ENCODE data around the gene C1orf87.

C1orf87 gene

DNA sequence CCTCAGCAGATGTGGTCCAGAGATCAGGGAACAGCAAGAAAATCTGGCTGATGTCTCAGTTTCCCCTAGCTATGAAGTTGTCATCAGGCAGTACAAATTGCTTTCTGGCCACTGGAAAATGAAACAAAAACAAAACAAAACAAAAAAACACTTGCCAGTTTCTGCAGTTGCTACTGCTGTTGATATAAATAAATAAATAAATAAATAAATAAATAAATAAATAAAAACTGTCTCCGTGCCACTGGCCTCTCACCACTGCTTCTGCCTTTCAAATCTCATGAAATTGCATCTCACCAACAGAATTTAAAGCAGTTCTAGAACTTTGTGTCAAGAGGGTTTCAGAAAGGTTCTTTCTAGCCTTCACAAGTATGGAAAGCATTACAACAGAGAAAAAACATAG, 62.9 kb downstream of the C1orf87 start (continued):
- no peak for TF ChIP-seq ATF2 (tag by site-specific recombination; IDR thresholded peaks at IDR 0.05; ENCODE audit: low read depth)
- no peak for TF ChIP-seq ZNF791 (tag by site-specific recombination; IDR thresholded peaks at IDR 0.05)
- TF ChIP-seq ZNF558 (tag by site-specific recombination; IDR thresholded peaks at IDR 0.05), result peak; percentile 46; the same call in 1 of the 2 replicates
- no peak for TF ChIP-seq ZNF792 (tag by site-specific recombination; IDR thresholded peaks at IDR 0.05)
- peak; percentile 72 for TF ChIP-seq ZNF664 (tag by site-specific recombination; IDR thresholded peaks at IDR 0.05)
- no peak for TF ChIP-seq ZNF335 (tag by site-specific recombination; conservative IDR thresholded peaks at IDR 0.05)
- TF ChIP-seq OVOL3 (tag by site-specific recombination; IDR thresholded peaks at IDR 0.05), result 0 out of 2 replicates have a peak, but pooled peaks have one; percentile 11
- TF ChIP-seq ZNF529 (tag by site-specific recombination; IDR thresholded peaks at IDR 0.05; ENCODE audit: insufficient replicate concordance), result no peak
- no peak for TF ChIP-seq ZNF677 (tag by site-specific recombination; IDR thresholded peaks at IDR 0.05)
- TF ChIP-seq ZNF555 (tag by site-specific recombination; conservative IDR thresholded peaks at IDR 0.05), result peak; percentile 90
- TF ChIP-seq WT1 (tag by site-specific recombination; IDR thresholded peaks at IDR 0.05), result no peak
- TF ChIP-seq, protein P1, sequence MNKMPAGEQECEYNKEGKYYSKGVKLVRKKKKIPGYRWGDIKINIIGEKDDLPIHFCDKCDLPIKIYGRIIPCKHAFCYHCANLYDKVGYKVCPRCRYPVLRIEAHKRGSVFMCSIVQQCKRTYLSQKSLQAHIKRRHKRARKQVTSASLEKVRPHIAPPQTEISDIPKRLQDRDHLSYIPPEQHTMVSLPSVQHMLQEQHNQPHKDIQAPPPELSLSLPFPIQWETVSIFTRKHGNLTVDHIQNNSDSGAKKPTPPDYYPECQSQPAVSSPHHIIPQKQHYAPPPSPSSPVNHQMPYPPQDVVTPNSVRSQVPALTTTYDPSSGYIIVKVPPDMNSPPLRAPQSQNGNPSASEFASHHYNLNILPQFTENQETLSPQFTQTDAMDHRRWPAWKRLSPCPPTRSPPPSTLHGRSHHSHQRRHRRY (tag by site-specific recombination; IDR thresholded peaks at IDR 0.05), result no peak
- TF ChIP-seq, protein P2, sequence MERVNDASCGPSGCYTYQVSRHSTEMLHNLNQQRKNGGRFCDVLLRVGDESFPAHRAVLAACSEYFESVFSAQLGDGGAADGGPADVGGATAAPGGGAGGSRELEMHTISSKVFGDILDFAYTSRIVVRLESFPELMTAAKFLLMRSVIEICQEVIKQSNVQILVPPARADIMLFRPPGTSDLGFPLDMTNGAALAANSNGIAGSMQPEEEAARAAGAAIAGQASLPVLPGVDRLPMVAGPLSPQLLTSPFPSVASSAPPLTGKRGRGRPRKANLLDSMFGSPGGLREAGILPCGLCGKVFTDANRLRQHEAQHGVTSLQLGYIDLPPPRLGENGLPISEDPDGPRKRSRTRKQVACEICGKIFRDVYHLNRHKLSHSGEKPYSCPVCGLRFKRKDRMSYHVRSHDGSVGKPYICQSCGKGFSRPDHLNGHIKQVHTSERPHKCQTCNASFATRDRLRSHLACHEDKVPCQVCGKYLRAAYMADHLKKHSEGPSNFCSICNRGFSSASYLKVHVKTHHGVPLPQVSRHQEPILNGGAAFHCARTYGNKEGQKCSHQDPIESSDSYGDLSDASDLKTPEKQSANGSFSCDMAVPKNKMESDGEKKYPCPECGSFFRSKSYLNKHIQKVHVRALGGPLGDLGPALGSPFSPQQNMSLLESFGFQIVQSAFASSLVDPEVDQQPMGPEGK (tag by site-specific recombination; IDR thresholded peaks at IDR 0.05), result no peak
- TF ChIP-seq TRIM28 (IDR thresholded peaks at IDR 0.05; ENCODE audit: borderline replicate concordance, low read length), result no peak
- peak; percentile 65; the same call in 1 of the 2 replicates for TF ChIP-seq ZNF560 (tag by site-specific recombination; IDR thresholded peaks at IDR 0.05; ENCODE audit: borderline replicate concordance)
- no peak for TF ChIP-seq ZNF621 (tag by site-specific recombination; IDR thresholded peaks at IDR 0.05)
- peak; percentile 52; the same call in 1 of the 2 replicates for TF ChIP-seq ZXDB (tag by site-specific recombination; IDR thresholded peaks at IDR 0.05)

DNA sequence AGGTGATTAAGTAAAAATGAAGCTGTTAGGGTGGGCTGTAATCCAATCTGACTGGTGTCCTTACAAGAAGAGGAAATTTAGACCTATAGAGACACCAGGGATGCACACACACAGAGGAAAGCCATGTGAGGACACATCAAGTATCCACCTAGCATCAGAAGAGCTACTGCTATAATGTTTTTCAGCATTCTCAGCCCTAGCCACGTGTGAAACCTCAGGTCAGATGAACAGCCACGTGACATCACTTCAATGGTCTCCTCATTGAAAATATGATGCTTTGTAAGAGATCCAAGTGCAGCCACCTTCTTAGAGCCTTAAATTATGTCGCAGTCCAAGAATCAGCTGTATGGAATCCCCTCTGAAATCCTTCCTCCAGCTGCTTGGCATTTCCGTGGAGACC, 65.1 kb downstream of the C1orf87 start:
- Histone ChIP-seq H3K27ac (ENCODE audit: extremely low read depth, low read depth, low read length) (no peak overlapping the region), H3K4me3 (ENCODE audit: low read depth, low read length) (no peak overlapping the region), H3K36me3 (ENCODE audit: control insufficient read depth in 2 of 2, insufficient read depth in 1 of 2, low read length in 2 of 2) (no peaks in the 10 kb centered on the region), H3K9me3 (ENCODE audit: control insufficient read depth, insufficient read depth, low read depth, low read length) (no peaks in the 10 kb centered on the region), H3K4me1 (ENCODE audit: control insufficient read depth, insufficient read depth, low read length) (no peaks in the 10 kb centered on the region)
- TF ChIP-seq ZNF558 (tag by site-specific recombination; IDR thresholded peaks at IDR 0.05) (no peak), ZNF341 (tag by site-specific recombination; IDR thresholded peaks at IDR 0.05; ENCODE audit: low read depth) (no peak), ZNF26 (tag by site-specific recombination; IDR thresholded peaks at IDR 0.05) (no peak), ZSCAN18 (tag by site-specific recombination; IDR thresholded peaks at IDR 0.05) (no peak), ZNF24 (tag by site-specific recombination; IDR thresholded peaks at IDR 0.05) (no peak)
- POLR2A ChIA-PET, result no interaction called here
- CTCF ChIA-PET, result interaction anchor here (0.6 to 2.0 kb wide), 3 partner anchors 14 to 730 kb away, joined by 3 to 6 read pairs (median 3); no protein-coding TSS in a partner anchor

Data from HEK293 (cell line).